ENCODE measurements around the gene DPP4.

DNA sequence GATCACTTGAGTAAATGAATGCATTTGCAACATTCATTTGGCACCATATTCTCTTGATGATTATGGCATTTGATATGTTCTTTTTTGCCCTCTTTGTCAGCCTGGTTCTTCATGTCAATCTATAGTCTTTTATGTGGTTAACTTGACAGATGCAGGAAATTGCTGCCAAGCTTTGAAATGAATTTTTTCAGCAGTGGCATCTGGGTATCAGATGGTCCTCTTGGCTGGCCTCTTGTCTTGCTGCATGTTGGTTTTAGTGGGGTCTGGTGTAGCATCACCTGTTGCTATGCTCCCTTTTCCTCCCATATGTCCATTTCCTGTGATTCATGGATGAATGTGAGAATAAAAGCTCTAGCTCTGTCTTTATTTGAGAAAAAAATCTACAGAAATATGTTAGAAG, 119.9 kb downstream of the DPP4 start:
- TF ChIP-seq GLIS3 (CRISPR knock-in tag; IDR thresholded peaks at IDR 0.05) (no peak), SNAI2 (CRISPR knock-in tag; IDR thresholded peaks at IDR 0.05) (no peak), ZFP30 (CRISPR knock-in tag; IDR thresholded peaks at IDR 0.05) (no peak), ZFP3 (CRISPR knock-in tag; IDR thresholded peaks at IDR 0.05) (no peak), ZC3H10 (CRISPR knock-in tag; IDR thresholded peaks at IDR 0.05) (no peak), ISL1 (CRISPR knock-in tag; IDR thresholded peaks at IDR 0.05) (no peak)
- TF ChIP-seq, protein P1, sequence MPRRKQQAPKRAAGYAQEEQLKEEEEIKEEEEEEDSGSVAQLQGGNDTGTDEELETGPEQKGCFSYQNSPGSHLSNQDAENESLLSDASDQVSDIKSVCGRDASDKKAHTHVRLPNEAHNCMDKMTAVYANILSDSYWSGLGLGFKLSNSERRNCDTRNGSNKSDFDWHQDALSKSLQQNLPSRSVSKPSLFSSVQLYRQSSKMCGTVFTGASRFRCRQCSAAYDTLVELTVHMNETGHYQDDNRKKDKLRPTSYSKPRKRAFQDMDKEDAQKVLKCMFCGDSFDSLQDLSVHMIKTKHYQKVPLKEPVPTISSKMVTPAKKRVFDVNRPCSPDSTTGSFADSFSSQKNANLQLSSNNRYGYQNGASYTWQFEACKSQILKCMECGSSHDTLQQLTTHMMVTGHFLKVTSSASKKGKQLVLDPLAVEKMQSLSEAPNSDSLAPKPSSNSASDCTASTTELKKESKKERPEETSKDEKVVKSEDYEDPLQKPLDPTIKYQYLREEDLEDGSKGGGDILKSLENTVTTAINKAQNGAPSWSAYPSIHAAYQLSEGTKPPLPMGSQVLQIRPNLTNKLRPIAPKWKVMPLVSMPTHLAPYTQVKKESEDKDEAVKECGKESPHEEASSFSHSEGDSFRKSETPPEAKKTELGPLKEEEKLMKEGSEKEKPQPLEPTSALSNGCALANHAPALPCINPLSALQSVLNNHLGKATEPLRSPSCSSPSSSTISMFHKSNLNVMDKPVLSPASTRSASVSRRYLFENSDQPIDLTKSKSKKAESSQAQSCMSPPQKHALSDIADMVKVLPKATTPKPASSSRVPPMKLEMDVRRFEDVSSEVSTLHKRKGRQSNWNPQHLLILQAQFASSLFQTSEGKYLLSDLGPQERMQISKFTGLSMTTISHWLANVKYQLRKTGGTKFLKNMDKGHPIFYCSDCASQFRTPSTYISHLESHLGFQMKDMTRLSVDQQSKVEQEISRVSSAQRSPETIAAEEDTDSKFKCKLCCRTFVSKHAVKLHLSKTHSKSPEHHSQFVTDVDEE (CRISPR knock-in tag; IDR thresholded peaks at IDR 0.05): no peak
- TF ChIP-seq, protein P2, sequence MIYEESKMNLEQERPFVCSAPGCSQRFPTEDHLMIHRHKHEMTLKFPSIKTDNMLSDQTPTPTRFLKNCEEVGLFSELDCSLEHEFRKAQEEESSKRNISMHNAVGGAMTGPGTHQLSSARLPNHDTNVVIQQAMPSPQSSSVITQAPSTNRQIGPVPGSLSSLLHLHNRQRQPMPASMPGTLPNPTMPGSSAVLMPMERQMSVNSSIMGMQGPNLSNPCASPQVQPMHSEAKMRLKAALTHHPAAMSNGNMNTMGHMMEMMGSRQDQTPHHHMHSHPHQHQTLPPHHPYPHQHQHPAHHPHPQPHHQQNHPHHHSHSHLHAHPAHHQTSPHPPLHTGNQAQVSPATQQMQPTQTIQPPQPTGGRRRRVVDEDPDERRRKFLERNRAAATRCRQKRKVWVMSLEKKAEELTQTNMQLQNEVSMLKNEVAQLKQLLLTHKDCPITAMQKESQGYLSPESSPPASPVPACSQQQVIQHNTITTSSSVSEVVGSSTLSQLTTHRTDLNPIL (CRISPR knock-in tag; IDR thresholded peaks at IDR 0.05; ENCODE audit: low read depth): no peak
- TF ChIP-seq, protein P3, sequence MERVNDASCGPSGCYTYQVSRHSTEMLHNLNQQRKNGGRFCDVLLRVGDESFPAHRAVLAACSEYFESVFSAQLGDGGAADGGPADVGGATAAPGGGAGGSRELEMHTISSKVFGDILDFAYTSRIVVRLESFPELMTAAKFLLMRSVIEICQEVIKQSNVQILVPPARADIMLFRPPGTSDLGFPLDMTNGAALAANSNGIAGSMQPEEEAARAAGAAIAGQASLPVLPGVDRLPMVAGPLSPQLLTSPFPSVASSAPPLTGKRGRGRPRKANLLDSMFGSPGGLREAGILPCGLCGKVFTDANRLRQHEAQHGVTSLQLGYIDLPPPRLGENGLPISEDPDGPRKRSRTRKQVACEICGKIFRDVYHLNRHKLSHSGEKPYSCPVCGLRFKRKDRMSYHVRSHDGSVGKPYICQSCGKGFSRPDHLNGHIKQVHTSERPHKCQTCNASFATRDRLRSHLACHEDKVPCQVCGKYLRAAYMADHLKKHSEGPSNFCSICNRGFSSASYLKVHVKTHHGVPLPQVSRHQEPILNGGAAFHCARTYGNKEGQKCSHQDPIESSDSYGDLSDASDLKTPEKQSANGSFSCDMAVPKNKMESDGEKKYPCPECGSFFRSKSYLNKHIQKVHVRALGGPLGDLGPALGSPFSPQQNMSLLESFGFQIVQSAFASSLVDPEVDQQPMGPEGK (CRISPR knock-in tag; IDR thresholded peaks at IDR 0.05; ENCODE audit: borderline replicate concordance): no peak
- TF ChIP-seq, protein P4, sequence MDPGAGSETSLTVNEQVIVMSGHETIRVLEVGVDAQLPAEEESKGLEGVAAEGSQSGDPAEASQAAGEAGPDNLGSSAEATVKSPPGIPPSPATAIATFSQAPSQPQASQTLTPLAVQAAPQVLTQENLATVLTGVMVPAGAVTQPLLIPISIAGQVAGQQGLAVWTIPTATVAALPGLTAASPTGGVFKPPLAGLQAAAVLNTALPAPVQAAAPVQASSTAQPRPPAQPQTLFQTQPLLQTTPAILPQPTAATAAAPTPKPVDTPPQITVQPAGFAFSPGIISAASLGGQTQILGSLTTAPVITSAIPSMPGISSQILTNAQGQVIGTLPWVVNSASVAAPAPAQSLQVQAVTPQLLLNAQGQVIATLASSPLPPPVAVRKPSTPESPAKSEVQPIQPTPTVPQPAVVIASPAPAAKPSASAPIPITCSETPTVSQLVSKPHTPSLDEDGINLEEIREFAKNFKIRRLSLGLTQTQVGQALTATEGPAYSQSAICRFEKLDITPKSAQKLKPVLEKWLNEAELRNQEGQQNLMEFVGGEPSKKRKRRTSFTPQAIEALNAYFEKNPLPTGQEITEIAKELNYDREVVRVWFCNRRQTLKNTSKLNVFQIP (CRISPR knock-in tag; IDR thresholded peaks at IDR 0.05; ENCODE audit: borderline replicate concordance, low read depth): no peak
